Gastroesophageal sphincter (tissue), 4 donors: Measurements from ENCODE around the gene TSPEAR. TPM values are rescaled to one million over a fixed set of nuclear protein-coding genes. Genes with fewer than 3 reads are reported as not detected.
"Not testable (repeated sequence)": the region's sequence is repeated elsewhere in the genome, so short reads cannot be mapped to it uniquely, and the experiment has no call there.

Experiments
- ATAC-seq: fragments of 150-250 bp; one replicate; pipeline ENCODE4 v1.9.1; 2016; ENCODE audit warnings: mild to moderate bottlenecking, moderate library complexity
- H3K27ac ChIP-seq, 4 donors: fragments of 200-600 bp; sonication (generic) in 3 of 4; 1 replicate in 3 of 4; 2 replicates in 1 of 4; pipeline ENCODE4 v1.5.1; 2016 to 2019
- H3K27me3 ChIP-seq: fragments of 200-600 bp; sonication (generic); one replicate; pipeline ENCODE4 v1.5.1; 2019
- H3K36me3 ChIP-seq, 2 donors: fragments of 200-600 bp; sonication (generic); one replicate each; pipeline ENCODE4 v1.5.1; 2019; ENCODE audit warnings: control low read depth in 1 of 2
- H3K4me1 ChIP-seq, 3 donors: fragments of 200-600 bp; sonication (generic); 1 replicate in 2 of 3; 2 replicates in 1 of 3; pipeline ENCODE4 v1.5.1; 2016 to 2019; ENCODE audit warnings: control low read depth in 2 of 3
- H3K4me3 ChIP-seq, 2 donors: fragments of 200-600 bp; sonication (generic); one replicate each; pipeline ENCODE4 v1.5.1; 2019; ENCODE audit warnings: mild to moderate bottlenecking in 1 of 2, moderate library complexity in 1 of 2
- H3K9me3 ChIP-seq, 3 donors: fragments of 200-600 bp; sonication (generic); one replicate each; pipeline ENCODE4 v1.5.1; 2017 to 2019; ENCODE audit warnings: control low read depth in 2 of 3
- CTCF ChIP-seq, 4 experiments: fragments of 200-600 bp in 2 of 4; fragments of 450-650 bp in 2 of 4; sonication (generic) in 1 of 4; IDR thresholded peaks; one replicate each; pipeline ENCODE4 v1.5.1; 2017 to 2019; ENCODE audit warnings: antibody characterized with exemption in 4 of 4, mild to moderate bottlenecking in 2 of 4, moderate library complexity in 2 of 4
- EP300 ChIP-seq: sonication (generic); formaldehyde crosslinking; IDR thresholded peaks from one replicate; pipeline ENCODE4 v1.6.1; 2017; ENCODE audit warnings: antibody characterized with exemption, mild to moderate bottlenecking
- POLR2A ChIP-seq, 2 donors: fragments of 450-650 bp; IDR thresholded peaks; one replicate each; pipeline ENCODE4 v1.6.1; 2017; ENCODE audit warnings: antibody characterized with exemption in 2 of 2, mild to moderate bottlenecking in 2 of 2, moderate library complexity in 1 of 2
- POLR2AphosphoS5 ChIP-seq: sonication (generic); formaldehyde crosslinking; IDR thresholded peaks from one replicate; pipeline ENCODE4 v1.6.1; 2017; ENCODE audit warnings: antibody characterized with exemption
- WGBS, 2 donors: methylation state at CpG; one replicate each; pipeline ENCODE4 v1.1.5; 2018; ENCODE audit warnings: low coverage in 1 of 2; 5-methylcytosine and 5-hydroxymethylcytosine counted together
- total RNA-seq, 4 donors: library from RNA; depleted of rRNA; stranded (reverse); fragments of >200 nt; gene quantifications; one replicate each; pipeline ENCODE4 v1.1.0, GENCODE V29; 2016

Gene TSPEAR
- total RNA-seq, 4 donors from 2014 or later, result not detected

DNA sequence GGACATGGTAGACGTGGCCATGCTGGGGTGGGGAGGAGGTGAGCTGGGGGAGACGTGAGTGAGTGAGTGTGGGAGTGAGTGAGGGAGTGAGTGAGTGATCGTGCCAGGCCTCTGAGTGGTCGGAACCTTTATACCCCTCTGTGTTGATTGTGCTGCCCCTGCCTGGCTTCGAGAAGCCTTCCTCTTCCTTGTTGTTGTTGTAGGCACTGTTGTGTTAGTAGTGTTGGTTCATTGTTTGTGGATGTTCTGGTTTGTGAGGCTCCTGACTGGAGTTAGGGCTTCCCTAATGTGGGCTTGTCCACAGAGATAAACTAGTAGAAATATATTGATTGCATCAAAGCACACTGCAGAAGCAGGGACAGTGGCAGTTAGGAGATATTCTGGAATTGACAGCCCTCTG is 152.7 kb downstream of the TSPEAR start, which contains the start of gene KRTAP10-3:
KRTAP10-3 (minus strand) TSS at position 101 of the 400 bp plus-strand sequence; CDS start at position 21, 80 bp downstream.
- Histone ChIP-seq H3K9me3 (peaks cover 0 to 27% (median 2%) of the 10 kb centered on the region in 3 donors), H3K4me3 (no peak within 1 kb of the TSS), H3K4me1 (no peaks in the 10 kb centered on the region), H3K27ac (no peak within 1 kb of the TSS), H3K27me3 (peaks cover 46% of the 10 kb centered on the region), H3K36me3 (no peaks in the 10 kb centered on the region)
- no peak for ATAC-seq
- TF ChIP-seq POLR2A (IDR thresholded peaks at IDR 0.05), result no peak
- TF ChIP-seq POLR2AphosphoS5, result no peak
- no peak for TF ChIP-seq EP300
- TF ChIP-seq CTCF (IDR thresholded peaks at IDR 0.05), result no peak
- 61% methylated on average over 5 of the region's 5 CpGs; no CpG with 5 or more reads in 1 of the 2 donors for WGBS, 2 donors

DNA sequence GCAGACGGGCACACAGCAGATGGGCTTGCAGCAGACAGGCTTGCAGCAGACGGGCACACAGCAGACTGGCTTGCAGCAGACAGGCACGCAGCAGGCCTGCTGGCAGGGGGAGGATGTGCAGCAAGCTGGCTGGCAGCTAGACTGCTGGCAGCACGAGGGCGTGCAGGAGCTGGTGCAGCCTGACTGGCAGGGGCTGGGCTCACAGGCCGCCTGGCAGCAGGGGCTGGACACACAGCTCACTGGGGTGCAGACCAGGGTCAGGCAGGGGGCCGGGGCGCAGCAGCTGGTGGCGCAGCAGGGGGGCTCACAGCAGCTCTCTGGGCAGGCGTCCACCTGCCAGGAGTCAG is 153.1 kb downstream of the TSPEAR start:
- peaks cover 48% of the 10 kb centered on the region for H3K27me3 ChIP-seq
- H3K36me3 ChIP-seq, H3K4me1 ChIP-seq, ATAC-seq, H3K27ac ChIP-seq, H3K4me3 ChIP-seq: not testable (repeated sequence)
- H3K9me3 ChIP-seq, result peaks cover 0 to 28% (median 2%) of the 10 kb centered on the region in 3 donors
- 78% methylated on average over 4 of the region's 10 CpGs; no CpG with 5 or more reads in 1 of the 2 donors for WGBS, 2 donors

GRCh38 chr21:44557491-44558328 is 153.7 kb downstream of the TSPEAR start:
- Histone ChIP-seq H3K27me3 (peaks cover 48% of the 10 kb centered on the region), H3K27ac (no peak overlapping the region), H3K4me1 (no peaks in the 10 kb centered on the region), H3K9me3 (peaks cover 0 to 28% (median 2%) of the 10 kb centered on the region in 3 donors), H3K4me3 (no peak overlapping the region), H3K36me3 (no peaks in the 10 kb centered on the region)
- ATAC-seq, result no peak
- TF ChIP-seq EP300 (no peak), CTCF (IDR thresholded peaks at IDR 0.05) (no peak), POLR2AphosphoS5 (no peak), POLR2A (IDR thresholded peaks at IDR 0.05) (no peak)
- WGBS, 2 donors, result 23 to 44% methylated on average over 9 to 11 of the region's 30 CpGs

DNA sequence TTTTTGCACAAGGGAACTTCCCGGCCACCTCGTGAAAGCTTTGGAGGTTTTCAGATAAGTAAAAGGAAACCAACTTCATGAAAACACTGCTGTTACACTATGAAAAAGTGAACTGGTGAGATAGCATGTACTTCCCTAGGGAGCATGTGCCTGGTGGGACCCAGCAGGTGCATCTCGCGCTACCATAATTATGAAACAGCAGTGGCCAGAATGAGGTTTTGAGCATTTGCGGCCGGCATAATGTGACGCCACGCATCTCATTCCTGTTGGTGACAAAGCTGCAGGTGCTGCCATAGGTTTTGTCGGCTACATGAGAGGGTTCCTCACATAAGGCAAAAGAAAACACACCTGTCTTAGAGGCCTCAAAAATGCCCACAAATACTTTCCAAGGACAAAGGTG is 154.5 kb downstream of the TSPEAR start:
- ATAC-seq, result no peak
- no peak overlapping the region for H3K4me3 ChIP-seq
- WGBS, 2 donors, result 60 to 83% methylated on average over 2 of the region's 9 CpGs
- H3K27ac ChIP-seq, result no peak overlapping the region
- H3K36me3 ChIP-seq, result no peaks in the 10 kb centered on the region
- no peaks in the 10 kb centered on the region for H3K4me1 ChIP-seq
- H3K27me3 ChIP-seq, result peaks cover 54% of the 10 kb centered on the region
- peaks cover 0 to 20% (median 0%) of the 10 kb centered on the region in 3 donors for H3K9me3 ChIP-seq
- no peak for TF ChIP-seq POLR2AphosphoS5
- TF ChIP-seq EP300, result no peak
- TF ChIP-seq CTCF (IDR thresholded peaks at IDR 0.05), result no peak

DNA sequence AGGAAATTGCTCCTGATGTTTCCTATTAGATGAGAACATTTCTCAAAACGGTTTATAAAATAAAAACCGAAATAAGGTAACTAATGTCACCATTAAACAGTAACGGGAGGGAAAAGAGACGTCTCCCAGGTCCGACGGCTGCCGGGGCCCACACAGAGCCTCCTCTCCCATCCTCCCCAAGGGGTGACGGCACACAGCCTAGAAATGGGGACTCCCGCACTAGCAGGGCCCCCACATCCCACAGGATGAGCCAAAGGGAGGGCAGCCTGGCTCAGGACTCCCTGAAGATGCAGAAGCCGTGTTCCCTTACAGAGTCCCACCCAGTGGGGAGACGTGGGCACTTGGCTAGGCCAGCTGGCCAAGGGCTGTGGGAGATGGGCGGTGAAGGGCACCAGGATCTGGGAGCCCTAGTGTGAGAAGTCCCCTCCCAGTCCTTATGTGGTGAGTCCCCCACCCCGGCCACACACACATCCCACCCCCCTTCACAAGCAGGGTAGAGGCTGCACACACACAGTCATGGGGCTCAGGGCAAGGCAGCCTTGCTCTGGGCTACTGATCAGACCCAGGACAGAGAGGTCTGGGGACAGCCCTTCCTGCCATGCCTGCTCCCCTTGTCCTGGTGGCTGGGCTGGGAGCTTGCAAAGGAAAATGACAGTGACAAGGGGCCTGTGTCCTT is 156.0 kb downstream of the TSPEAR start:
- H3K4me3 ChIP-seq, result no peak overlapping the region
- 57 to 68% methylated on average over 7 to 9 of the region's 13 CpGs for WGBS, 2 donors
- H3K27me3 ChIP-seq, result peaks cover 69% of the 10 kb centered on the region
- peaks cover 0 to 20% (median 0%) of the 10 kb centered on the region in 3 donors for H3K9me3 ChIP-seq
- no peak for ATAC-seq
- H3K4me1 ChIP-seq, result no peaks in the 10 kb centered on the region
- H3K27ac ChIP-seq, result no peak overlapping the region
- TF ChIP-seq EP300 (no peak), POLR2A (IDR thresholded peaks at IDR 0.05) (no peak), CTCF (IDR thresholded peaks at IDR 0.05) (no peak), POLR2AphosphoS5 (no peak)
- H3K36me3 ChIP-seq, result no peaks in the 10 kb centered on the region
